ENCODE results near the gene PALLD.
"Not testable (repeated sequence)": the region's sequence is repeated elsewhere in the genome, so short reads cannot be mapped to it uniquely, and the experiment has no call there.

The PALLD gene

DNA sequence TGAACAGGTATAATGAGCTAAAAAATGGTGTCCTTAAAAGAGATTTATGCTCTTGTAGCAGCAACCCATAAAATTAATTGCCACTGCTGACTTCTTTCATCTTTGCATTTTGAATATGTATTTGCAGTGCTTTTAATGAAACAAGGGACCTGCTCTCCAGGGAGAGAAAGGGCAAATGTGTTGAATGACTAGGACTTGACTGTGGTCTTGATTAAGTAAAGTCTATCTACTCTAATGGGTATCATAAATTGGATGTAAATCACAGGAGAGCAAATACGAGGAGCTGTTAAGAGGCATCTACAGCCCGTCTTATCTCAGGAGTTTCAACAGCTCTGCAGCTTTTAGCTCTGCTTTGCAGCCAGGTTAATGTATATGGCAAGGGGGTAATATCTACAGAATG lies 216.4 kb downstream of the PALLD start:
- peak; percentile 98 for DNase-seq

DNA sequence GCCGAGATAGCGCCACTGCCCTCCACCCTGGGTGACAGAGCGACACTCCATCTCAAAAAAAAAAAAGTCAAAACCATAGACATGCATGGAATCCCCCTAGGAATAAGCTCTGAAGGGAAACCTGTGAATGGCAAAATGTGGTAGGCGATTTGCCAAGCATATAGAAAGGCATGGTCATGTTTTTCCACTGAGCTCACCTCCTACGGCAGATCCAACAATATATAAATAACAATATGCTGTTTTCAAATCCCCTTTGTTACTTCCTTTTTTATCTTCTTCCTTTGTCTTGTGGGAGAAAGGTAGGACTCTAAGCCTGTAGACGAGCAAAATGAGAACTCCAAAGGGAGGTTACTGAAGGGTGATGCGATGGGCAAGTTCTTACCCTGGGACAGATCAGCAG lies 219.0 kb downstream of the PALLD start:
- DNase-seq = no peak

DNA sequence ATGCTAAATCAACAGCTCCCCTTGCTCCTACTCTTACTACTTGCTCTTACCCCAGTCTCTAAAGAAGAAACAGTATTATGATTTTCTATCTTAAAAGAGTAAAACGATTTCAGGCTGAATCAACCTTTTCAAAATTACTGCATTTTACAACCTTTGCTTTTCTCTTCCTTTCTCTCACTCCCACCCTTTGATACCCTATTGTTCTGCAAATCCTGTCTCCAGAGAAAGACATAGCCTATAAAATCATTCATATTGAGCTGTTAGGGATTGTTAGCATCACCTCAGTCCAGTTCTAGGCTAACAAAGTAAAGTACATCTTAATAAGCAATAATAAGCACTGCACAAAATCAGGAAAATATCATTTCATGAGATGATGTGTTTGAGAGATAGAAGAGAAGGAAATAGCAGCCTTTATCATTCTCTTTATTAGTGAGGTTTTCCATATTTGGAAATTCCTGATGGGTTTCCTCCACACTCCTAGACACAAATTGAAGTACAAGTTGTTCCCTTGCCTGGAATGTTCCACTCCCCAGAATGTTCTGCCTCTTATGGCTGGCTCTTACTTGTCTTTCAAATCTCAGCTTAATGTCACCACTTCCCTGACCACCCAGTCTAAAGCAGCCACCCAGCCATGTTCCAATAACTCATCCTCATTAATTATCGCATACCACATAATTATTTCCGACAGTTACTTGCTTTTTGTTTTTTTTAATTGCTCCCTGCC lies 219.7 kb downstream of the PALLD start:
- no peak for DNase-seq

DNA sequence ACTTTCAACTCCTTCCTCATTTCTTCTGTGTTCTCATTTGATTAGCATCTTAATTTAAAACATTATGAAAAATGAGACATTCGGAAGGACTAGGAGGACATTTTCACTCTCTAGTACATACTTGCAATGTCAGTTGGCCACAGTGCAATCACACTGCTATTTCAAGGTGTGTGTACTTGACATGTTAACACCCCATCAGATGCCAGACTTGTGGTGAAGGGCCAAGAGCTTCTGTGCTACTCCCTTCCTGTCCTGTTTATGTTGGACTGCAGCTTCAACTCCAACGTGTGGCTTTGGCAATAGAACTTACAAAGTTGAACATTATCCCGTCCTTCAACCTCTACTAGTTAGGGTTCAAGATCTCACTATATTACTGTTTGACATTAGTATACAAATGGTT lies 221.0 kb downstream of the PALLD start:
- DNase-seq = no peak

DNA sequence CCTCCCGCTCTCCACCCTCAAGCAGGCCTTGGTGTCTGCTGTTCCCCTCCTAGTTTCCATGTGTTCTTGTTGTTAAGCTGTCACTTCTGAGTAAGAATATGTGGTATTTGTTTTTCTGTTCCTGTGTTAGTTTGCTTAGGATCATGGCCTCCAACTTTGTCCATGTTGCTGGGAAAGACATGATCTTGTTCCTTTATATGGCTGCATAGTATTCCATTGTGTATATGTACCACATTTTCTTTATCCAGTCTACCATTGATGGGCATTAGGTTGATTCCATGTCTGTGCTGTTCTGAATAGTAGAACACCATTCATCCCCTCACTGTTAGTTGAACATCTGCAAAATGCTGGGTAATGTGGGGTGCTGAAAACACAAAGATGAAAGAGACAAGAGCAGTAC lies 222.9 kb downstream of the PALLD start:
- no peak for DNase-seq

DNA sequence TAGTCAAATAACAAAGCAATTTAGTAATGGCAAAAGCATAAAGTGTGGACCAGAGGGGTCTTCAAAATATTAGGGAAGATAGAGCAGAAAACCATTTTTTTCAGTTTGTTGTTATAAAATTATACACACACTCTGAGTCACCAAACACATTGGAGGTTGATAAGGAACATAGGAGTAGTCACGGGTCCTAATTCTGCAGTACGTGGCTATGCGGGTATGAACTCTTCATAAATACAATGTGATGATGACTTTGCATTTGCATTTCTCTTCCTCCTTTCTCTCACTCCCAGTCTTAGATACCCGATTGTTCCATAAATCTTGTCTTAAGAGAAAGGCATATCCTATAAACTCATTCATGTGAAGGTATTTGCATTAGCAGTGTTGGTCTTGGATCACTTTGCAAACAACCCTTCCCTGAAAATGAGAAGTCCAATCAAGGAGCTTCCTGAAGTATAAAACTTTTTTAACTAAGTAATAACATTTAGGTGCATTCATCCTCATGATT lies 223.6 kb downstream of the PALLD start:
- DNase-seq = no peak

DNA sequence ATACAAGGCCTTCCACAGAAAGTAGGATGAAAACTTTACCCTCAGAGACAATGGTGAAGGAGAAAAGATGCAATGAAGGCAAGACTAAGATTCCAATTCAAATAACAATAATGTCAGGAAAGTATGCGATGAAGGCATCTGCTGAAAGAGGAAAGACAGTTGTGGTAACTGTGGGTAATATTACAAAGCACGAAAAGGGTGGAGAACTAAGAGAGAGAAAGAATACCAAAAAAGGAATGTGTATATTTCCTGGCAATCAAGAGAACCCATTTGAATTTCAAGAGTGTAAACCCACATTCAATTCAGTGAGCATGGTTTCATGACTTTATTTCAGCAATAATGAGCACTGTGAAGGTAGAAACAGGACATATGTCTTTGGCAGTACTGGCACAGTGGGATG lies 225.5 kb downstream of the PALLD start:
- DNase-seq = no peak

DNA sequence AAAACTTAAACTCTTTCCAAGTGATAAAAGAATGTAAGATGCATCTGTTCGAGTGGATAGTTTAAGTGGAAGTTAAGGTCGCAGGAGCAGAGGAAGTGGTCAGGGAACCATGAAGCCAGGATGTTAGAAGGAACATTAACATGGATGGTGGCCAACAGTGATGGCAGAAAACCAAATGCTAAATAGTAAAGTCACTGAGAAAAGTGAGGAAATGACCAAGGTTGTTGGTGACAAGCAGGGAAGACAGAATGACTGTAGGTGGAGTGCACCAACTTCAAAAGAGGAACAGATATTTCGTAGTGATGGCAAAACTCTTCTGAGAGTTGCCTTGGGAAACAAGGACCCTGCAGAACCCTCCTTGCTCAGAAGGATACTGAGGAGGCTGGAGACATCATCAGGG lies 226.2 kb downstream of the PALLD start:
- no peak for DNase-seq

DNA sequence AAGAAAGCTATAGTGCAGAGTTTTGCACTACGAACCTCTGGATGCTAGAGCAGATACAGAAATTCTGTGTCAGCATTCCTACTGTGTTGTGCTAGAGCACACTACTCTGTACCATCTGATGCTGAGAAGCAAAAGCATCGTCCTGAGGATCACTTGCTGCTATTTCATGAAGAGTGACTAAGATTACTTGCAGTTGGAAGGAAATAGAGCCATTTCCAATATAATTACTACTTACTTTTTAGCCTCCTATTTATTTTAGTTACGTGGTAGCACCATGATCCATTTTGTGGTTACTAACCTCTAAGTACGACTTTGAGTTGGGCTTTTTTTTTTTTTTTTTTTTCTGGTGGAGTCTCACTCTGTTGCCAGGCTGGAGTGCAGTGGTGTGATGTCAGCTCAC lies 226.7 kb downstream of the PALLD start:
- DNase-seq = no peak

DNA sequence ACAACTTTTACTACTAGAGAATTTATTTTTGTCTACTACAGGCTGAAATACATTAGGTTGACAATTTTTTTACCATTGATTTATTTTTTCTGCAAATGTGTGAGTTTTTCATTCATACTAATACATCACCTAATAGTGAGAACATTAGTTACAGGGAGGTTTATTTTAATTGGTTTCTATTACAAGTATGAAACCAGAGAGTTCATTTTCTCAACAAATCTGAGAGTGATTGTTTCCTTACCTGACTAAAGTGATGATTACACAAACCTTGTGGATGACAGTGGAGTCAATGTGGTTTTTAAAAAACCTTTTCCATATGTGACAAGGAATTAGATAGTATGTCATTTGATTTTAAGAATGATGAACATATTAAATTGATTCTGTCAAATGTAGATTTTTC lies 227.4 kb downstream of the PALLD start:
- no peak for DNase-seq

DNA sequence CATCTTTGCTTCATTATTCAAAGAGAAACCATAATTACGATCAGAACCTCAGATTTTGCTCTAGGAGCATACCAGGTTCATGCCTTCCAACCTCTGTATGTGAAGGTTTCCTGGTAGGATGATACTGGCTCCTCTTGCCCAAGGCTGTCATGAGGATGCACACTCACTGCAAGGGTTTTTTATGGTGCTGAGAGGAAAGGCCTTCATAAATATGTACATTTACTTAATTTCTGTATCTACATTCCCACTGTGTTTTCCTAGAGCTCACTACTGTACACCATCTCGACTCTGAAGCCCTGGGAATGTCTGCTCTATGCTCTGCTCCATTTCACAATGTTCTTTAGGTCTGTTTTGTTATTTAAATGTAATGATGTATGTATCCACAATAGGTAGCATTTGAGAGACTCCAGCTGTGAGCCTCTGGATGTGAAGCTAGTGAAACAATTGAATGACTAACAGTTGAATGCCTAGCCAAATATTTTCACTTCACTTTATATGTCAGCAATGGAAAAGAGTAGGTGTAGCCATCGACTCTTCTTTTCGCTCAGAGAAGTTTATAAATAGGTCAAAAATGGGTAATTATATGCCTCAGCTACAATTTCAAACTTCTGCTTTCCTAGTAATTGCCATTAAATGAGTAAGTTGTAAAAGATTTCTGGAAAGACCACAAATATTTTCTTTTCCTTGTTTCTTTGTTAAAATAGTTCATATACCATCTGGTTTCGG lies 228.0 kb downstream of the PALLD start:
- DNase-seq = no peak

DNA sequence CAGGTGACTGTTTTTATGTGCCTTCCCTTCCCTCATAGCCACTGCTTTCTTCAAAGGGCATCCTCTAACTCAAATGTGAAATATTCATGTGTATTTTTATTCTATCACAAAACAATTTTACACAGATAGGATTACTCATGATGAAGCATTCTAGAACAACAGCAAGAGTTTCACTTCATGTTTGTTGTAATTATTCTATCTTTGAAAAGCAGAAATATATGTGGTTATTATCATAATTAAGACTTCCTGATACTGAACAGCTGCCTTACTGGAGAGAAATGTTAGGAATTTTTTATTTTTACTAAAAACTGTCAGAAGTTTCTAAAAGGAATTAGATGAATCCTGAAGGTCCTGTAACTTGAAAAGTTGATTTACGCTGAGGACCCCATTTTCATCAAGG lies 229.1 kb downstream of the PALLD start:
- DNase-seq = no peak

DNA sequence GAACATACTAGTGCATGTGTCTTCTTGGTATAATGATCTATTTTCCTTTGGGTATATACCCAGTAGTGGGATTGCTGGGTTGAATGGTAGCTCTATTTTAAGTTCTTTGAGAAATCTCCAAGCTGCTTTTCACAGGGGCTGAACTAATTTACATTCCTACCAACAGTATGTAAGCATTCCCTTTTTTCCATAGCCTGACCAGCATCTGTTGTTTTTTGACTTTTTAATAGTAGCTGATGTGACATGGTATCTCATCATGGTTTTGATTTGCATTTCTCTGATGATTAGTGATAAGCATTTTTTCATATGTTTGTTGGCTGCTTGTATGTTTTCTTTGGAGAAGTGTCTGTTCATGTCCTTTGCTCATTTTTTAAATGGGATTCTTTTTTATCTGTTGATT lies 230.3 kb downstream of the PALLD start:
- DNase-seq = not testable (repeated sequence)

DNA sequence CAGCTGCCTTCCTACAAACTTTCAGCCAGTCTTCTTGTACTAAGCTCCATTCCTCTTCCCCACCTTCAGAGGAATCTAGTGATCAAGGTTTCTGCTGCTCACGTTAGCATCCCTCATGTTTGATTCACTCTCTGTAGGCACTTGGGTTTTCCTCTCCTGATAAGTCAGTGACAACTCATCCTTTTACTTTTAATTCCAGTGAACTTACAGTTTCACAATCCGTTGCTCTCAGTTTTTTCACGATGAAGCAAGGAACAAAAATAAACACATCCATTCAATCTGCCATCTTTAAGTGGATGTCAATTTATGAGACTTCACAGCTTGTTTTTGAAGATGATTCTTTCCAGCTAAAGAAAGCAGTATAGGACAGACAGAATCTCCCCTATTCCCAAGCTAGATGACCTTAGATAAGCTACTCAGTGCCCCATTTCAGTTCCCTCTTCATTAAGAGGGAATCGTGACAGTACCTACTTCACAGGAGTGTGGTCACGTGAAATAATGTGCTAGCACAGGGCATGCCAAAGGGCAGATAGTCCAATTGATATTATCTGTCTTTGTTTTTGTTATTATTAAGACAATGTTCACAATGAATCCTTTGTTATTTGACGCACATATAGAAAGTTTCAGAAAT lies 234.3 kb downstream of the PALLD start:
- no peak for DNase-seq

DNA sequence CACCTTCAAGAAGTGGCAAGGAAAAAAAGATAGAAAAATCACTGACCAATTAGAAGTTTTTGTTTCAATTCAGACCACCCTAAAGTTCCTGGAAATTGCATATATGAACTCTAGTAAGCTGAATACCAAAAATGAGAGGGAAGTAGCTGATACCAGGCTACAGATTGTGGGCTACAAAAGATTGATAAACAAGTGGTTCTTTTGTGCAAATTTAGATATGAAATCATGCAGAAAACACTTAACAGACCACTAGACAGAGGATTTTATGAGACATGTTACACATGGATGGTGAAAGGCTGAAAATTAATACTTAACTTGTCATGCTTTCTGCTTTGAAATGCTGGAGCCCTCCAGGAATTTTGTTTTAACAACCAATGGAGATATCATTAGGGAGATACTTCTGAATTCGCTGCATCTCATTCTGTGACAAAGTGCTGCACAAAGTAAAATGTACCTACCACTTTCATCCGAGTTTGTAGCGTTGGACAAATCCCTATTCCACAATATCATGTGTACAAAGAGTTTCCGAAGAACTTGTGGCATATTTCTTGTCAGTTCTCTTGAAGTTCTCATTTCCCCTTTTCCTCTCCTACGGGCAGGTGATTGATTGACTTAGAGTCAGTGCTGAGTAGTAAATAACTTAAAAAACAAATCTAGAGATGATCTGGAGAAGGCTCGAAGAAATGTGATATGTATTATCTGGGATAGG lies 235.0 kb downstream of the PALLD start:
- DNase-seq = no peak

DNA sequence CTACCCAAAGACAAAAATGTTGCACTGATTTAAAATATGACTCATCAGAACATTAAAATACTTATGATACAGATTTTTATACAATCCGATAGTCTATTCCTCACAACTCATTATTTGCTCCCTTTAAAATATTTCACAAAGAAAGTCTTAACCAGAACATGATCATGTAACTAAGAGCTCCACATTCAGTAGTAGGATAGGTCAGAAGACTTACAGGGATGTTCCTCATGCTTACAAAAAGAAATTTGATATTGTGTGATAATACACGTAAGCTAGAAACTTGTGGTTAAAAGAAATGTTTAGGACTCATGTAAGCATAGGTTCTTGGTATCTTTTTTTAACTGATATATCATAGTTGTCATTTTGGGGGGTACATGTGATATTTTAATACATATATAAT lies 235.9 kb downstream of the PALLD start:
- DNase-seq = no peak

DNA sequence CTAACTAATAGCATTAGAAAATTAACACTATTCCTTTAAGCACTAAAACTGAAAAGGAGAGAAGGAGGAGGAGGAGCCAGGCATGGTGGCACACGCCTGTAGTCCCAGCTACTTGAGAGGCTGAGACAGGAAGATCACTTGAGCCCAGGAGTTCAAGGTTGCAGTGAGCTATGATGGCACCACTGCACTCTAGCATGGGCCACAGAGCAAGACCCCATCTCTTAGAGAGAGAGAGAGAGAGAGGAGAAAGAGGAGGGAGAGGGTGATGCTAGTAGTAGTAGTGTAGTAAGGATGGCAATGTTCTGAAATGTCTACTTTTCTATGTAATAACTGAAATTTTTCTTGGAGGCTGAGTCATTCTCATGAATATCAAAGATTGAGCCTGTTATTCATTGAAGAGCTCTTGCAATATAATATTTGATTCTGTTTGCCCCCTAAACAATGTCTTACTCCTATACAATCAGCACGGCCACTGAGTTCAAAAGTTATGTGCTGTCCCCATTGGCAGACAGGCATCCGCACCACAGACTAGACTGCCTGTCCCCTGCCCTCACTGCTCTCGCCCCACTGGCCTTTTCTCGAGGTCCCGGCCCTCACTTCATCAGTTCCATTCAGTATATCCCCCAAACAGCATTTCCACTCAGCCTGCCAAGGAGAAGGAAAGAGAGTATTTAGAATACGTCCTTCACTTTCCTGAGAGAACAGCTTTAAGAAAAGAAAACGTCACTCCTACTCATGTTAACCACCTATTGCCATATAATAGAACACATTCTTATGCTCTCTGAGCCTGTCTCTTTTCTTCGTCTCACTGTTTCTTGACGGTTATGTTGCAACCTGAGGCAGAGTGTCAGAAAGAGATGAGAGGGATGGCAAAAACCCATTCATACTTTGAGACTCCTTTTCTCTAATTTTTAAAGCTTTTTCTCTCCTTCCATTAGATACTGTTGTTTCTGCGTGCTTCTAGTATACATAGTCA lies 238.1 kb downstream of the PALLD start:
- no peak for DNase-seq

DNA sequence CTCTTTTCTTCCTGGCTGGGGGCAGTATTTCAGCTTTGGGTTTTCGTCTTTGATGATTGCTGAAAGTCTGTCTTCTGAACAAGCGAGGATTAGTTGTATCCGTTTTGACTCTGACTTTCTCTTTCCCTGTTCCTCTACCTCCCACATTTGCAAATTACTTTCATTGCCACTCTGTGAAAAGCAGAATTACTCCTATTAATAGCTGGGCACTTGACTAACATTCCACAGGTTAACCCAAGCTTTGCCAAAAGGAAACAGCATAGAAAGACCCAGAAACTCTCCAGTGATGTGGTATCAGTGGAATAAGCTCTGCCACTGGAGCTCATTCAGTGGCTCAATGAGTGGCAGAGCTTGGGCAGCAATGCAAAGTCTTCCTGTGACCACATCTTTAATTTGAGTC lies 238.9 kb downstream of the PALLD start:
- no peak for DNase-seq

DNA sequence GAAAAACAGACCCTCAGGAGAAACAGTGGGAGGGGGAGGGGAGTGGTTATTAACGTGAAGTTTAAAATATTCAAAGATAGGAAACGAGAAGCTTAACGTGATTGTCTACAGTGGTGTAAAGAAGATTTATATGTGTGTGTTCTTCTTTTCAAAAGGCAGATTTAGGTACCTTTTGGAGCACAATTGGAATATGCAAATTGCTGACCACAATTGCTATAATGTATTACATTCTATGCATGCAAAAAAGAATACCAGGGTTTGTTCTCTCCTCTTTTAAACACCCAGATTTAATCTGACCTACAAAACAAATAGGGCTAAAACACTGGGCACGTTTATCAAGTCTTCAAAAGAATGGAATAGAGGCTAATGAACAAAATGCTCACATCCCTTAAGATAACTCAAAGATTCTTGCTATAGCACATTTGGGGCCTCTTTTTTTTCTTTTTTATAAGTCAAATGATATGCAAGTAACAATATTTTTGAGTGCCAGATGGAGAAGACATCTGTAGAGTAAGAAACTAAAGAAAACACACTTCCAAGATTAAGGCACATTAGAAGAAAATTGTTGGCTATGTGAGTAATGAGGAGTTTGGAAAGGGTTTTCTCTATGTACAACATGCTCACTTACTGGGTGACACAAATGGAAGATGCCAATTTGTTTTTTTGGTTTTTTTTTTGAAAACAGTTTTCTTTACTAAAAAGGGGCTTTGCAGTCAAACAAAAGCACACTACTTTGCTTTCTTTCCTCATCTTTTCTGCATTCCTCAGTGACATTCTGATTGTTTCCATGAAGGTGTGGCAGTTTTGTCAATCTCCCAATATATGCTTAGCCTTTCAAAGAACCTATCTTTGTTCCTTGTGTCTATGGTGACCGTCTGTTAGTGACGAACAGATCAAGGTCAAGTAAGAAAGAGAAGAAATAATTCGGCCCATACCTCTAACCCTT lies 240.3 kb downstream of the PALLD start:
- no peak for DNase-seq

DNA sequence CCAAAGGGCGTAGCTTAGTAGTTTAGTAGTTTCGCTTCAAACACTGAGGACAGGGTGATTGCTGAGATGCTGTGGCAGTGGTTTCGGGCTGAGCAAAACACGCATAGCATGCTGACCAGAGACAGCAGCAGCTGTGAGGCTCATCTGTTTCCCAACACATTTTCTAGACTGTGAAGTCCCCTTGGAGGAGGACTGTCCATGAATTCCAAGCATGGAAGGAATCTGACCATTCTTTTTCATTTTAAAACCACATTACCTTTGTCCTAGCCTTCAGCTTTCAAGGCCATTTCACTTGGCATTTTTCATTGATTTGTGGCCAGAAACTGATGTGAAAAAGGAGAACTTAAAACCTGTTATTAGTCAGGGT lies 240.9 kb downstream of the PALLD start:
- DNase-seq = no peak

DNA sequence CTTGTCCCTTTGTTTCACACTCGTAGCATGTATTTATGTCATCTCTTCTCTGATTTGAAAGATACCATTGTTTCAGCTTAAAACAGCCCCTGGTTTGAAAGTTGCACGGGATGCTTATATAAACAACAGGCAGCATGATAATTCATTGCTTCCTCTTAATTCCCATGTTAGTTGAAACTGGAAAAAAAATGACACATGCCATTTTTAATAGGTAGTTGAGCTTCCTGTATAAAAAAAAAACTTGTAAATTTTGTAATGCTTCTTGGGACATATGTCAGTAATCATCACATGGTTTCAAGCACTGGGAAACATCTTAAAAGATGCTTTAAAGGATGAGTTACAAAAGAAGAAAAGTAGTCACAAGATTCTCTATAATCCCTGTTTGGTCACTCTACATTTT lies 243.0 kb downstream of the PALLD start:
- no peak for DNase-seq

Measured in DMS153 (cell line).